Stimulated activated CD4-positive, alpha-beta T cell treated with anti-CD3 and anti-CD28 coated beads, Interleukin-12 subunit alpha, Interleukin-12 subunit beta, amount 100 ng/mL, for 48 hours (primary cell): ENCODE results near the gene EHD1.
"Not testable (repeated sequence)": the region's sequence is repeated elsewhere in the genome, so short reads cannot be mapped to it uniquely, and the experiment has no call there.

Experiments used
- DNase-seq, 3 donors: peaks; one replicate each; pipeline ENCODE4 v3.0.0-alpha.2; 2020; ENCODE audit warnings: low read depth in 2 of 3, low spot score in 1 of 3

The EHD1 gene

DNA sequence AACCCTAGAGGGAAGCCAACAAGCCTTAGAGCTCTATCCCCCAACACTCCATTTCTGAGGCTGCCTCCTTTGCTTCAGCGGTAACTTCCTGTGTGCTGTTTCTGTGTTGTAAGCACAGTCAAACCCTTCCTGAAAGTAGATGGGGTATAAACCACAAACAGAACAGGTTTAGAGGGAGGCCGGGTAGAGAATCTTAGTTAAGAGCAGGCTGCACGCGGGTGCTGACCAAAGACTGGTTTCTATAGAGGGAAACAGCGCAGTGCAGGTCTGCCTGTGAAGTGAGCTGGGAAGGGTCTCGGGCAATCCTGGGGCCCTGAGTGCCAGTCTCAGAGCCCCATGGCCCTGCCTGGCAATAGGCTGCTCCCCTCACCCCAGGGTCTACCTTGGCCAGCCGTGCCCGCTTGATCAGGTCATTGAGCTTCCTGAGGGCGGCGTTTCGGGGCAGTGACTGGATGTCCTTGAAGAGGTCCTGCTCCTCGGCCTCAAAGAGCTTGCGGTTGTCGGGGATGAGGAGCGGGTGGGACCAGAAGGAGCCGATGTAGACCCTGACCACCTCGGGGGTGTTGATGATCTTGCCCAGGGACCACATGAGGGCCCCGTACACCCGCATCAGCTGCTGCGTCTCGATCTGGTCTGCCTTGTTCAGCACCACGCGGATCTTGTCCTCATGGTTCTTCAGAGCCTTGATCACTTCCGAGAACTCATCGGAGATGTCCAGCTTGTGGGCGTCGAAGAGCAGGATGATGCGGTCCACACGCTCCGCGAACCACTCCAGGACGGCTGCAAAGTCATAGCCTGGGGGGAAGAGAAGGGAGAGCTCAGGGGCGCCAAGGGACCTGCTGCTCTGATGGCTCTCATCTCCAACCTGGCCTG is 18.6 kb downstream of the EHD1 start:
- DNase-seq = peak in 2 of 3 donors; percentile 59 to 62

DNA sequence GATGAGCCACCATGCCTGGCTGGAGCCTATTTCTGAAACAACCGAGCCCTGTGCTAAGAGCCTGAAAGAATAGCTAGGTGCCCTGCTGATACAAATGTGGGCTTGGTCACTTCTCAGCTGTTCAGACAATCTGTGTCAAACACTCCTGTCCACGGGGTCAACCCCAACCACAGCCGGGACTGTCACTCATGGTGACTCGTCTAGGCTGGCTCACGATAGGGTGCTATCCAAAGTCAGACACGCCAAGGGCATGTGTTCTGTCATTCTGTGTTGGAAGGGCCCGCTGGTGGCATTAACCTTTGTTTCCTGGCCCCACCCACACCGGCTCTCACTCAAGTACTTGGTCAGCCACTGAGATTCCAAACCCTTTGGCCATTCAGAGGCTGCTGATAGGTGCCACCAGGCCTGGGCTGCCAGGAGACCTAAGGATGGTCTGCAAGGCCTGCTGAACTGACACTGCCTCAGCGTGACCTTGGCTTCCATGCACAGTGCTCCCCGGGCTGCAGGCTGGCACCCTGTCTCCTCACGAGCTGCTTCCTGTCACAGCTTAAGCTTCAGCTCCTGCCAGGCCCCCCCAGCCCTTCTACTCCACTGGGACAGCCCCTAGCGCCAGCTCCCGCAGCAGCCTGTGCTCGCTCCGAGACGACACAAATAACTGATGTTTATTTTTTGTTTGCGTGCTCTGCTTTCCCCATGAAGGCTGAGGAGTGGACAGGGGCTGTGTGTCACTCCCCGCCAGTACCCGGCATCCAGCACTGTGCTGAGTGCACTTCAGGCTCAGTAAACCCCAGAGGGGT is 19.8 kb downstream of the EHD1 start:
- no peak for DNase-seq

DNA sequence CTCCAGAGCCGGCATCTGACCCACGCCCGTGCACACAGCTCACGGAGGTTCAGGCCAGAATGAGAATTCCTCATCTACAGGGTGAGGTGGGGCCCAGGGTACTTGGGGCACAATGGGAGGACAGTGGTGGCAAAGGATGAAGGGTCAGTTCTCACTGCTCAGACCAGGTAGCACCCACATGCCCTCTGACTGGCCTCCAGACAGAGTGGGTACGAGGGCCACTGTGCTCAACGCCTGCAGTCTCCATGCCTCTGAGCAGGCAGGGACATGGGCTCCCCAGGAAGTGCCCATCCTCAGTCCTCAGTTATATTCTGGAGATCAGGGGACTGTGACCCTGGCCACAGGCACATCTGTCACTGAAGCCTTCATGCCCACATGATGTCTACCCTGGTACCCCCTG is 20.9 kb downstream of the EHD1 start:
- no peak for DNase-seq

DNA sequence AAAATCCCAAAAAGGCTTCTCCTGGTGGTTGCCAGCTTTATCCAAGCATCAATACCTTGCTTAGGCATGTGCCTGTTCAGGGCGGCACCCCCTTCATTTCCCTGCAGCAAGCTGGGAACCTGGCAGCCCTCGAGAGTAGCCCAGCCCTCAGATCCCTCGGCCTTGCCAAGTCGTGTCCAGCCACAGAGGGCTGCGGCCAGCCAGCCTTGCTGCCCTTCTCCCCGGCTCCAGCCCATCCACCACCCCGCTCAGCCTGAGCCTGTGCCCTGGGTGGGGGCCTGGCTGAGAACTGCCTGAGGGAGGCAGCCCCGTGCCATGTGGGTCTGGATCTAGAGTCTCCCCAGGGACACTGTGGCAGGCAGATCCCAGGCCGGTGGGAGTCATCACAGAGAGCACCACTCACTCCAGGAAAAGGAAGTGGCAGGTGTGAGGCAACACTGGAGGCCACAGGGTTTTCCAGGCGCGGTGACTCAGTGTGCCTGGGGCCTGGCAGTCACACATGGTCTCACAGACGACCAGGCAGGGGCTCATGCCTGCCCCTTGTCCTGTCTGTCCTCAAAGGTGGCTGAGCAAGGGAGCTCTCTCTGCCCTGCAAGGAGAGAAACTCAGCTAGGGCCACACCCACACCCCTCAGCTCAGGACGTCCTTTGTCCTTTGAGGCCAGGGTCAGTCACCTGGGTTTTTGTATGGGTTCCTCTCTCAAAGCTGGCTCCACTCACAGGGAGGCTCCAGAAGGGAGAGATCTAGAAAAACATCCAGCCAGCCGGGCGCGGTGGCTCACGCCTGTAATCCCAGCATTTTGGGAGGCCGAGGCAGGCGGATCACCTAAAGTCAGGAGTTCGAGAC is 21.8 kb downstream of the EHD1 start:
- peak; percentile 64 to 75 (median 71) for DNase-seq

DNA sequence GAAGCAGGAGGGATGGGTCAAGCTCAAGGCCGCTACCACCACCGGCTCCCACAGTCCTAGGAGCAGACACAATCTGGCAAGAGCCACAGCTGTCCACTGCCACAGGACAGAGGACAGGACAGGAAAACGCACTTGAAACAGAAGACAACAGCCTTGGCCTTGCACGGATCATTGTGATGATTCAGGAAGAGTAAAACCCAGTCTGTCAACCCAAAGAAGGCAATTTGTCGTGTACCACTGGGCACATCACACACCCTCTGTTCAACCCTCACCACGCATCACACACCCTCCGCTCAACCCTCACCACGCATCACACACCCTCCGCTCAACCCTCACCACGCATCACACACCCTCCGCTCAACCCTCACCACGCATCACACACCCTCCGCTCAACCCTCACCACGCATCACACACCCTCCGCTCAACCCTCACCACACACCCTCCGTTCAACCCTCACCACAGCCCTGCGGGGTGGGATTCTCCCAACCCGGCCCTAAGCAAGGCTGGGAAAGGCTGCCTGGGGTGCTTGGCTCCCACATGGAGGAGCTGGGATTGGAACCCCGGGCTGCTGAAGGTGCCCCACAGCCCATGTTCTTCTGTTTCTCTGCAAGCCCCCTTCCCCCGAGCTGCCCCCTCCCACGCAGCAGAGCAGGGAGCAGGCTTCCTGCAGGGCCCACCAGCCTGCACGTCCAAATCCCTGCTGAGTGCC is 22.7 kb downstream of the EHD1 start:
- DNase-seq = no peak

DNA sequence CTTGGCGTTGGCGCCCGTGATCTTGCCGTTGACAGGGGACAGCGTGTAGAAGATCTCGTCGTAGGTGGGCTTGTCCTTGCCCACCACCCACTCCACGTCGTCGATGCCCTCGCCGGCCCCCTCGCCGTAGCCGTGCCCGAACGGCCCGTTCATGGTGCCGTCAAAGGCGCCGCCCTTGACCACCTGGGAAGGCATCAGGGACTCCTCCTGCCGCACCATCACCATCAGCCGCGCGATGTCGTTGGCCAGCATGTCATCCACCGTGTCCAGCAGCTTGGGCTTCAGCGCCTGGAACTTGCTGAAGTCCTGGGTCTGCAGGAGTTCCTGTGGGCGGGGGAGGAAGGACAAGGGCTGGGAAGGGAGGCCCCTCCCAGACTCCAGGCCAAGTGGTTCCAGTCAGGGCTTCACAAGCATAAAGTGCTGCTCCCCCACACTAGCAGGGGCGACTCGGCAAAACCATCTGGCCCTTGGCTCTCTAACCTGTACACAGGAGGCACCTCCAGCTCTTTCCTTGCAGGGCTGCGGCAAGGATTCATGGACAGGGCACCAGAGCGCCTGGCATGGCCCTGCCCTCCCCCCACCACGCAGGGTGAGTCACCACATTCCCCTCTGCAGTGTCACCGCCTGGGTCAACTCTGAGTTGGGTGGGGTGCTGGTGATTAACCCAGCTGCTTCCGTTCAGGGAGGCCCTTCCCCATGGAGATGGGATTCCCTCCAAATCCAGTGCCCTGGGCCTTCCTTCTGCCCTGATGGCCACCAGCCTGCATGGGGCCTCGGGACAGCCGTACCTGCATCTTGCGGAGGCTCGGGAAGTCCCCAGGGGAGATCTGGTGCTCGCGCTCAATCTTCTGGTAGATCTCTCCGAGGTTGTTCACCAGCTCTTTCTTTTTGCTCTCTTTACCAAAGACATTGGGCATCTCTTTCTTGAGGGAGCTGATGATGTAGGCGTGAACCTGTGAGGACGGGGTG is 23.6 kb downstream of the EHD1 start:
- DNase-seq = no peak

DNA sequence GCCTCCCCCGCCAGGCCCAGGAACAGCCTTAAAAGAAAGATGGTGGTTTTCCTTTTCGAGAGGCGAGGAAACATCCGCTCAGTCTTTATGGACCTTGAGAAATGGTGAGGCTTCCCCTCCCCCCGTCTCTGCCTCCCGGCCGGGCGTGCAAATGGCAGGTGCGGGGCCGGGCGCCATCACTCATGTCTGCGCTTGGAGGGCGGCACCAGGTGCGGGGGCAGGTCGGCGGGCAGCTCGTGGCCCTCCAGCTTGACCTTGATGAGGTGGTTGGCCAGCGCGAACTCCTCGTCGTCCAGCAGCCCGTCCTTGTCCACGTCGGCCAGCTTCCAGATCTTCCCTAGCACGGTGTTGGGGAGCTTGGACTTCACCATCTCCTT is 24.3 kb downstream of the EHD1 start:
- no peak for DNase-seq

DNA sequence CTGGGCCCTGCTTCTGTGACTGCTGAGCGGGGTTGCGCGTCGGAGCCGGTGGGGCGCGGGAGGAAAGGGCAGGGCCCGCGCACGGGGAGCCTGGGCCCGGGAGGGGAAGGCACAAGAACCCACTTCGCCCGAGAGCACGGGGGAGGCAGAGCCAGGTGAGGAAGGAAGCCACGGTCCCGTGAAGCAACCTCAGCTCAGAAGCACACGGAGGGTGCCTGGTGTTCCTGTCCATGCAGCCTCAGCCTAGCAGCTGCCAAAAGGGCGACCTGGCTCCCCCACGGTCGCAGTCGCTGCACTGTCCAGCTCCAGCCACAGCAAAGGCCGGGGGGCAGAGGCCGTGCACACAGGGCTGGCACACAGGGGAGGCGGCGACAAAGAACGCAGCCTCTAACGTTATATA is 24.7 kb downstream of the EHD1 start:
- no peak for DNase-seq

DNA sequence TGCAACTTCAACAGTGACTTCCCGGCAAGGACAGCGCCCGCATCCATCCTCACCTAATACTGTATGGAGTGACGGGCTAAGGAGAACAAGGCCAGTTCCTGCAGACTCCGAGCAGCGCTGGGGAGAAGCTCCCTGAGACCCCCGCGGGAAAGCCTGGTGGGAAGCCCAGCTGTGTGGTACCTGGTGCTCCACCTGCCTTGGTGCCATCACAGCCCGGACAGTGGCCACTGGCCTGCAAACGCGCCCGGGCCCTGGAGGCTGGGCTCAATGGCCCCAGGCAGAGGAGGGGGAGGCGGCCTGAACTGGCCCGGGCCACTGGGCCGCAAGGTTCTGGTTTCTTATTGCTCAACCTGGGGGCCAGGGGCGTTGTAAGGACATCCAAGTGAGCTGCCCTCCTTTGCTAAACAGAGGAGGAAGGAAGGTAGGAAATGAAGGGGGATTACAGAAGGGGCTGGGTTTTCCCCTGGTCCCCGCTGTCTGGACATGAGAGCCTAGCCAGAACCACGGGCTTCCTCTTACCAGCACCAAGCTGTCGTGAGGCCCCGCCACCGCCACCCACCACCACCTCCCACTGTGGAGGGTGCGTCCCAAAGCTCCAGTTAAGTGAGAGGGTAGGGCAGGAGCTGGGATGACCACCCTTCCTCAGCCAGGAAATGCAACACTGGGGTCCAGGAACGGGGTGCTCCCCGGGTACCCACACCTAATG is 25.5 kb downstream of the EHD1 start:
- DNase-seq = no peak

DNA sequence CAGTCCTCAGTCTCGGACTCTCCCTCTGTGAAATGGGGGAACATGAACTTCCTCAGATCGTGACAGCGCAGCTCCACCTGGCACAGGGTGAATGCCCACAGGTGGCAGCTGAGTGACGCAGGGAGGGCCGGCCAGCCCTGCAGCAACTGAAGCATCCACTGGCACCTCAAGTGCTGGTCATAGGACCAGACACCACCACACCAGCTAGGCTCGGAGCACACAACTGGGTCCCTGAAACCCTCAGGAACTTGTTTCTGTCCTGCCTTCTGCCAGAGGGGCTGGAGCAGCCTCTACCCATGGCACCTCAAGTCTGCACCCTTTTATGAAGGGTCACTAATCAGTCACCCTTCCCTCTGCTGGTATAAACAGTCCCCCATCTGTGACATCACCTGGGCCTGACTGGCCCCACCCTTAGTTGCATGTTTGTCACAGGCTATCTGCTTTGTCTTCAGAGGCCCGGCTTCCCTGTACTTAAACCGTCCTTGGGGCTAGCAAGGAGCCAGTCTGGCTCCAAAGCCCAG is 26.5 kb downstream of the EHD1 start:
- DNase-seq = no peak

DNA sequence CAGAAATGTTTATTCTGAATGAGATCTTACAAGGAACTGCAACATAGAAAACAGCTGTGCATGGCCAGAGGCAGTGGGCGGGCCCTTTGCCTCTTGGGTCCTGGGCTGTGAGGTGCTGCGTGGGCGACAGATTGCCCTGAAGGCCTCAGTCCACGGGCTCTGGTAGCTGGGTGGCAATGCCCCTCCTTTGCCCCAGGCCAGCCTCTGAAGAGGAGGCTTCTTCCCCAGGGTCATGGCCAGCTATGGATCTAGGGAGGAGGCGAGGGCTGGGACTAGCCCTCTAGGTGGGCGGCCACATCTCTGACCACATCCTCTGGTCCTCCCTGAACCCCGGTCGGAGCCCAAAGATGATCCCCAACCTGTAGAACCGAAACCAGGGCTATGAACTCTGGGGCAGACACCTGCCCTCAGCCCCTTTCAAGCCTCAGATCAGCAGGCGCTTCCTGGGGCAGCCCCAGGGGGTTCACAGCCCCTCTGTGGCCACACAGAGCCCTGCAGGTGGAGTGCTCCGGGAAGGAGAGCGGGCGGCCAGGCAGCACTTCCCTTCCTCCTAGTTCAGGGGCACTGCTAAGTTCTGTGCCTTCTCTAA is 27.3 kb downstream of the EHD1 start:
- DNase-seq = peak in 1 of 3 donors; percentile 52

DNA sequence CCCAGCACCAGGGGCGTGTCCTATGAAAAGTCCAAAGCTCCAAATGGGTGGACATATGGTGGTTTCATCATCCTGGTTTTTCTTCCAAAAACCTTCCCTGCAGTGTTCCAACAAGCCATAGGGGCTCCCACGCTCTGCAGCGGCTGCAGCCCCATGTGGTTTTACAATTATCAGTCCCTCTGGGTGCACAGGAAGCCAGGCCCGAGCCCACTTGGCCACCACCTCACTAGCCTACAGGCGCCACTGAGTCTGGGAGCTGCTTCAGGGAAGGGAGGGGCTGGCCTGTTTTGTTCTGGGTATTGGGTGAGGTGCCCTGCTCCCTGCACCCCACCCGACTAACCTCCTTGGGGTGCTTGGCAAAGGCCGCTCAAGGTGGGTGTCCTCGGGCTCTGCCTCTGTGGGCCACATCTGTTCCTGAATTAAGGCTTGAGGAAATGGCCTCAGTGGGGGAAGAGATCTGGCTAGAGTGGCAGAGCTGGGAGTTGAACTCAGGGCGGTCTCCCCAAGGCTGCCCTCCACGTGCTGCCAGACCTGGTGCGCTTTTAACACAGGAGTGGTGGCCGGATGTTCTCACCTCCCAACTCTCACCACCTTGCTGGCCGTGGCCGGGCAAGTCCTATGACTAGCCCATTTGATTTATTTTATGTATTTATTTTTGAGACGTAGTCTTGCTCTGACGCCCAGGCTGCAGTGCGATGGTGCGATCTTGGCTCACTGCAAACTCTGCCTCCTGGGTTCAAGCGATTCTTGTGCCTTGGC is 28.6 kb downstream of the EHD1 start:
- no peak for DNase-seq

DNA sequence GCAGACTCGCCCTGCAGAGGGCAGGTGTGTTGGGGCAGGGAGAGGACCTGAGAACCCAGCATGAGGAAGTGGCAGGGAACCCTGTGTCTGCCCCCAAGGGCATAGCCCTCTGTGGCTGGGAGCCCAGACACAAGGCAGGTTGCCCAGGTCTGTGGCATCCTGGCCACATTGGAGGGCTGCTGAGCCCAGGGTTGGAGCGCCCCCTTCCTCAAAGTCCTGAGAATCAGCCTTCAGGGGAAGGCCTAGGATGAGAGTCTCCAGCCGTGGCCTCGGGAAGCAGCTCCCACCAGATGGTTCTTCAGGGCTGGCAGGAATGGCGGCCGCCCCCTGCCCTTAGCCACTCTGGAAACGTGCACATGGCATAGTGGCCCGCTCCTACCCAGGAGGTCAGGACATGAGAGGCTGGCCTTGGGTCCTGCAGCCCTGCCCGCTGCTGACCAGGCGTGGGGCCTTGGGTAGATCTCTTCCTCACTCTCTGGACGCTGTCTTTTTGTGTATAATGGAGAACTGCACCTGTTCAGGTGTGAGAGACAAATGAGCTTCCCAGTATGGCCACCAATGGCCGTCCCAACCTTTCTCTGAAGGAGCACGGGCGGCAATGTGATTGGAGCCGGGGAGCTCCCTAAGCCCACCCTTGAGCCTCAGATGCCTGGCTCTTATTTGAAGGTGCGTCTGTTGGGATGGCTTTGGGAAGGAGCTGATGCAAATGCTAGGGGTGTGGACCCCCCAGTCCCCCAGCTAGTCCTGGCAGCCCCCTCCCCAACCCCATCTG is 29.4 kb downstream of the EHD1 start:
- no peak for DNase-seq

DNA sequence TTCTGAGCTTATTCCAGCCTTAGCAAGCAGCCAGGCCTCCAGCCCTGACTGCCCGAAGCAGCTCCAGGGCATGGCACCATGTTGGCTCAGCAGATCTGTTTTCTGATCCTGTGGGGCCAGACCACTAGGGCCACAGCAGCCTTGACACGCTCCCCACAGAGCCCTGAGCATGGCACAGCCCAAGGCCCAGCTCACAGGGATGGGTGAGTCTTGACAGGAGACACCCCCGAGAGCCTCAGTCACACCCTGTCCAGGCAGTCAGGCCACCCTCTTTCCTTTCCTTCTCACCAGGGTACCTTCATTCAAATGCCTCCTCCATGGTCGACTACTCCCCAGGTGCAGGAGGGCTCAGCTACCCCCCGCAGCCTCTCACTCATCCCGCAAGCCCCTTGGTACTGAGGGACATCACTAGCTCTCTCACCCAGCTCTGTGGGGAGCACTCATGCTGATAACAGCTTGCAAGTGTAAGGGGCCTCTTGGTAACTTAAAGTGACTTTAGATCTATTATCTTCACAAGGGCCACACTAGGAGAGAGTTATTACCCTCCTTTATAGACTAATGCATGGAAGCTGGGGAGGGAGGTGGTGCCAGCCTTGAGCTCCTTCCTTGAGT is 30.1 kb downstream of the EHD1 start:
- DNase-seq = no peak

DNA sequence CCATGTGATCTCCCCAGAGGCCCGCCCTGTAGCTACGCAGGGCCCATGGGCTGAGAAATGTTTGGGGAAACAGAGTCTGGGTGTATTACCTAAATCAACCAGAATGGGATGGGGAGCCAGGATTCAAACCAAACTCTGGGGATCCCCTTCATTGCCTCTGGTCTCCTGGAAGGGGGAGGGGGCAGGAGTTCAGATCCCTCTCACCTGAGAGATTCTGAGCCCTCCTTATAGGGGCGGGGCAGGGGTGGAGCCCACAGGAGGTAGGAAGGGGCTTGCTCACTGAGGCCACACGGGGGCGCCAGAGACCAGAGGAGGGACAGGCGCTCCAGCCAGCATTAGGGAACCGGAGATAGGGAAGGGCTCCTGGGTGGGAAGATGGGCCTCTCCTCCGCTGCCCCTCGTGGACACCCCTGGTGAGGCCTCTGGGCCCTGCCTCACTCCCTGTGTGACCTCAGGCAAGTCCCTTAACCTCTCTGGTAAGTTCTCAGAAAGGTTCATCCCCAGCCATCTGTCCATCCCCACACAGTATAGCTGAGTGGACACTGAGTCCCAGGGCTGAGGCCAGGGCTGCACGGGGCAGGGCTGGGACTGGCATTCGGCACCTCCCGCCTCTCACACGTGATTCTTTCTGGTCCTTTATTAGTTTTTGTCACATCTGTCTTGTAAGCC is 31.3 kb downstream of the EHD1 start:
- peak; percentile 87 to 96 (median 92) for DNase-seq

DNA sequence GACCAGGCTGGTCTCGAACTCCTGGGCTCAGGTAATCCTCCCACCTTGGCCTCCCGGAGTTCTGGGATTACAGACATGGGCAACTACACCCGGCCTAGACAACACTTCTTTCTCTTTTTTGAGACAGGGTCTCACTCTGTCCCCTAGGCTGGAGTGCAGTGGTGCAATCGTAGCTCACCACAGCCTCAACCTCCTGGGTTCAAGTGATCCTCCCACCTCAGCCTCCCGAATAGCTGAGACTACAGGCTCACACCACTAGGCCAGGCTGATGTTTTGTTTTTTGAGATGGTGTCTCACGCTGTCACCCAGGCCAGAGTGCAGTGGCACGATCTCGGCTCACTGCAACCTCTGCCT is 32.7 kb downstream of the EHD1 start:
- DNase-seq = not testable (repeated sequence)
